ENCODE measurements around the gene CLIP2.

- TF ChIP-seq MAX (IDR thresholded peaks at IDR 0.05; ENCODE audit: low read depth): peak; percentile 75; the same call in 1 of the 2 replicates
- TF ChIP-seq, protein P1, sequence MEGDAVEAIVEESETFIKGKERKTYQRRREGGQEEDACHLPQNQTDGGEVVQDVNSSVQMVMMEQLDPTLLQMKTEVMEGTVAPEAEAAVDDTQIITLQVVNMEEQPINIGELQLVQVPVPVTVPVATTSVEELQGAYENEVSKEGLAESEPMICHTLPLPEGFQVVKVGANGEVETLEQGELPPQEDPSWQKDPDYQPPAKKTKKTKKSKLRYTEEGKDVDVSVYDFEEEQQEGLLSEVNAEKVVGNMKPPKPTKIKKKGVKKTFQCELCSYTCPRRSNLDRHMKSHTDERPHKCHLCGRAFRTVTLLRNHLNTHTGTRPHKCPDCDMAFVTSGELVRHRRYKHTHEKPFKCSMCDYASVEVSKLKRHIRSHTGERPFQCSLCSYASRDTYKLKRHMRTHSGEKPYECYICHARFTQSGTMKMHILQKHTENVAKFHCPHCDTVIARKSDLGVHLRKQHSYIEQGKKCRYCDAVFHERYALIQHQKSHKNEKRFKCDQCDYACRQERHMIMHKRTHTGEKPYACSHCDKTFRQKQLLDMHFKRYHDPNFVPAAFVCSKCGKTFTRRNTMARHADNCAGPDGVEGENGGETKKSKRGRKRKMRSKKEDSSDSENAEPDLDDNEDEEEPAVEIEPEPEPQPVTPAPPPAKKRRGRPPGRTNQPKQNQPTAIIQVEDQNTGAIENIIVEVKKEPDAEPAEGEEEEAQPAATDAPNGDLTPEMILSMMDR (IDR thresholded peaks at IDR 0.05): no peak
- TF ChIP-seq JUND (IDR thresholded peaks at IDR 0.05): peak; percentile 94
- no peak for TF ChIP-seq FOXM1 (IDR thresholded peaks at IDR 0.05; ENCODE audit: low read depth)
- TF ChIP-seq EP300 (IDR thresholded peaks at IDR 0.05; ENCODE audit: borderline replicate concordance in 1 of 2, low read depth in 1 of 2, low read length in 1 of 2): no peak; a peak in 1 of 4 replicates
- no peak for TF ChIP-seq RCOR1 (IDR thresholded peaks at IDR 0.05; ENCODE audit: low read length)
- no peak for TF ChIP-seq POLR2AphosphoS5 (IDR thresholded peaks at IDR 0.05; ENCODE audit: low read depth, low read length)
- no peak for TF ChIP-seq EZH2phosphoT487 (IDR thresholded peaks at IDR 0.05; ENCODE audit: borderline replicate concordance, low read depth)
- TF ChIP-seq NRF1 (IDR thresholded peaks at IDR 0.05; ENCODE audit: low read depth, low read length): no peak
- no peak for TF ChIP-seq TAF1 (IDR thresholded peaks at IDR 0.05; ENCODE audit: borderline replicate concordance, low read depth, low read length)
- TF ChIP-seq SMC3 (IDR thresholded peaks at IDR 0.05; ENCODE audit: low read depth, low read length): no peak
- peak; percentile 96 for TF ChIP-seq FOSL2 (IDR thresholded peaks at IDR 0.05; ENCODE audit: borderline replicate concordance, low read depth)
- TF ChIP-seq CHD2 (IDR thresholded peaks at IDR 0.05; ENCODE audit: low read length, partially characterized antibody): no peak
- TF ChIP-seq YY1 (IDR thresholded peaks at IDR 0.05; ENCODE audit: low read depth): no peak
Measured at GRCh38 chr7:74355091-74355490, 65.9 kb downstream of the CLIP2 start.
